Measurements from ENCODE around the gene MAPK8.

The MAPK8 gene

GRCh38 chr10:48382982-48383381, 76.5 kb downstream of the MAPK8 start:
- no peak for DNase-seq (ENCODE audit: low read depth, low spot score)

- no peak for DNase-seq (ENCODE audit: low read depth, low spot score)
Measured at GRCh38 chr10:48383393-48383792, 76.9 kb downstream of the MAPK8 start.

GRCh38 chr10:48384699-48384982, 78.2 kb downstream of the MAPK8 start:
- DNase-seq (ENCODE audit: low read depth, low spot score), result no peak

GRCh38 chr10:48389272-48389671, 82.8 kb downstream of the MAPK8 start:
- DNase-seq (ENCODE audit: low read depth, low spot score), result no peak

- DNase-seq (ENCODE audit: low read depth, low spot score), result no peak
Measured at GRCh38 chr10:48389846-48390557, 83.5 kb downstream of the MAPK8 start.

GRCh38 chr10:48390558-48390871, 84.0 kb downstream of the MAPK8 start:
- no peak for DNase-seq (ENCODE audit: low read depth, low spot score)

GRCh38 chr10:48390933-48391845, 84.7 kb downstream of the MAPK8 start:
- DNase-seq (ENCODE audit: low read depth, low spot score), result no peak

- no peak for DNase-seq (ENCODE audit: low read depth, low spot score)
Measured at GRCh38 chr10:48391994-48392393, 85.5 kb downstream of the MAPK8 start.

- no peak for DNase-seq (ENCODE audit: low read depth, low spot score)
Measured at GRCh38 chr10:48398261-48398660, 91.8 kb downstream of the MAPK8 start.

GRCh38 chr10:48399056-48399541, 92.6 kb downstream of the MAPK8 start:
- DNase-seq (ENCODE audit: low read depth, low spot score), result no peak

GRCh38 chr10:48399551-48399950, 93.1 kb downstream of the MAPK8 start:
- no peak for DNase-seq (ENCODE audit: low read depth, low spot score)

GRCh38 chr10:48400129-48400849, 93.8 kb downstream of the MAPK8 start:
- DNase-seq (ENCODE audit: low read depth, low spot score), result no peak

- no peak for DNase-seq (ENCODE audit: low read depth, low spot score)
Measured at GRCh38 chr10:48400850-48401220, 94.4 kb downstream of the MAPK8 start.

- DNase-seq (ENCODE audit: low read depth, low spot score), result no peak
Measured at GRCh38 chr10:48404646-48405045, 98.2 kb downstream of the MAPK8 start.

- no peak for DNase-seq (ENCODE audit: low read depth, low spot score)
Measured at GRCh38 chr10:48406204-48406603, 99.7 kb downstream of the MAPK8 start.

- no peak for DNase-seq (ENCODE audit: low read depth, low spot score)
Measured at GRCh38 chr10:48406658-48407057, 100.2 kb downstream of the MAPK8 start.

- no peak for DNase-seq (ENCODE audit: low read depth, low spot score)
Measured at GRCh38 chr10:48410503-48410902, 104.0 kb downstream of the MAPK8 start.

- no peak for DNase-seq (ENCODE audit: low read depth, low spot score)
Measured at GRCh38 chr10:48411510-48411909, 105.0 kb downstream of the MAPK8 start.

GRCh38 chr10:48412081-48412480, 105.6 kb downstream of the MAPK8 start:
- no peak for DNase-seq (ENCODE audit: low read depth, low spot score)

GRCh38 chr10:48412933-48413332, 106.5 kb downstream of the MAPK8 start:
- DNase-seq (ENCODE audit: low read depth, low spot score), result no peak

GRCh38 chr10:48414160-48414559, 107.7 kb downstream of the MAPK8 start:
- DNase-seq (ENCODE audit: low read depth, low spot score), result no peak

GRCh38 chr10:48414778-48415177, 108.3 kb downstream of the MAPK8 start:
- no peak for DNase-seq (ENCODE audit: low read depth, low spot score)
